AG08396 (cell line): Measurements from ENCODE around the gene APOB.
A peak's percentile ranks its signal among the peaks of the same experiment; 100 is the strongest.

Source experiments
- DNase-seq: peaks from one replicate; pipeline ENCODE4 v3.0.0; 2012; ENCODE audit warnings: low spot score, mixed read lengths

Gene APOB

GRCh38 chr2:21047141-21048009 lies 3.5 kb upstream of the APOB start:
- no peak for DNase-seq

GRCh38 chr2:21046506-21046905 lies 2.6 kb upstream of the APOB start:
- no peak for DNase-seq

- DNase-seq: no peak
Measured at GRCh38 chr2:21044694-21045371, 960 bp upstream of the APOB start.

GRCh38 chr2:21042958-21043743 lies 722 bp downstream of the APOB start:
- DNase-seq: peak; percentile 71

GRCh38 chr2:21042708-21042957 lies 1.2 kb downstream of the APOB start:
- no peak for DNase-seq

GRCh38 chr2:21041943-21042707 lies 1.7 kb downstream of the APOB start:
- DNase-seq: no peak

GRCh38 chr2:21041462-21041861 lies 2.4 kb downstream of the APOB start:
- no peak for DNase-seq

- no peak for DNase-seq
Measured at GRCh38 chr2:21040468-21041377, 3.1 kb downstream of the APOB start.

- DNase-seq: no peak
Measured at GRCh38 chr2:21039979-21040467, 3.9 kb downstream of the APOB start.

GRCh38 chr2:21039080-21039556 lies 4.8 kb downstream of the APOB start:
- DNase-seq: no peak

- peak; percentile 15 for DNase-seq
Measured at GRCh38 chr2:21038403-21039073, 5.3 kb downstream of the APOB start.

- DNase-seq: no peak
Measured at GRCh38 chr2:21037671-21038108, 6.2 kb downstream of the APOB start.

- no peak for DNase-seq
Measured at GRCh38 chr2:21036708-21037670, 6.9 kb downstream of the APOB start.

GRCh38 chr2:21035974-21036707 lies 7.7 kb downstream of the APOB start:
- DNase-seq: no peak

- no peak for DNase-seq
Measured at GRCh38 chr2:21035282-21035973, 8.4 kb downstream of the APOB start.

- DNase-seq: no peak
Measured at GRCh38 chr2:21034972-21035279, 8.9 kb downstream of the APOB start.

GRCh38 chr2:21034156-21034971 lies 9.5 kb downstream of the APOB start:
- no peak for DNase-seq
